ENCODE measurements around the gene FBXW5.

The FBXW5 gene

GRCh38 chr9:136943291-136944211 is 987 bp downstream of the FBXW5 start:
- H3K27ac Mint-ChIP-seq: peak overlapping the region; percentile 80
- ATAC-seq (replicated peaks): peak; percentile 44 to 47
- DNase-seq: peak; percentile 35

GRCh38 chr9:136942881-136943230 is 1.7 kb downstream of the FBXW5 start:
- ATAC-seq (replicated peaks) (no peak), DNase-seq (no peak)
- H3K36me3 Mint-ChIP-seq: peaks cover 26 to 36% of the 10 kb centered on the region in 2 donors
- H3K4me3 Mint-ChIP-seq: peak overlapping the region; percentile 32 to 81
- H3K4me1 Mint-ChIP-seq: peaks cover 13 to 22% of the 10 kb centered on the region in 2 donors
- no peaks in the 10 kb centered on the region for H3K27me3 Mint-ChIP-seq
- no peaks in the 10 kb centered on the region for H3K9me3 Mint-ChIP-seq
- no peak overlapping the region for H3K27ac Mint-ChIP-seq

More at GRCh38 chr9:136943291-136944211, 987 bp downstream of the FBXW5 start:
- Mint-ChIP-seq H3K4me1 (peaks cover 12 to 22% of the 10 kb centered on the region in 2 donors), H3K36me3 (peaks cover 23 to 29% of the 10 kb centered on the region in 2 donors), H3K9me3 (no peaks in the 10 kb centered on the region), H3K27me3 (no peaks in the 10 kb centered on the region), H3K4me3 (peak overlapping the region; percentile 81 to 83)

DNA sequence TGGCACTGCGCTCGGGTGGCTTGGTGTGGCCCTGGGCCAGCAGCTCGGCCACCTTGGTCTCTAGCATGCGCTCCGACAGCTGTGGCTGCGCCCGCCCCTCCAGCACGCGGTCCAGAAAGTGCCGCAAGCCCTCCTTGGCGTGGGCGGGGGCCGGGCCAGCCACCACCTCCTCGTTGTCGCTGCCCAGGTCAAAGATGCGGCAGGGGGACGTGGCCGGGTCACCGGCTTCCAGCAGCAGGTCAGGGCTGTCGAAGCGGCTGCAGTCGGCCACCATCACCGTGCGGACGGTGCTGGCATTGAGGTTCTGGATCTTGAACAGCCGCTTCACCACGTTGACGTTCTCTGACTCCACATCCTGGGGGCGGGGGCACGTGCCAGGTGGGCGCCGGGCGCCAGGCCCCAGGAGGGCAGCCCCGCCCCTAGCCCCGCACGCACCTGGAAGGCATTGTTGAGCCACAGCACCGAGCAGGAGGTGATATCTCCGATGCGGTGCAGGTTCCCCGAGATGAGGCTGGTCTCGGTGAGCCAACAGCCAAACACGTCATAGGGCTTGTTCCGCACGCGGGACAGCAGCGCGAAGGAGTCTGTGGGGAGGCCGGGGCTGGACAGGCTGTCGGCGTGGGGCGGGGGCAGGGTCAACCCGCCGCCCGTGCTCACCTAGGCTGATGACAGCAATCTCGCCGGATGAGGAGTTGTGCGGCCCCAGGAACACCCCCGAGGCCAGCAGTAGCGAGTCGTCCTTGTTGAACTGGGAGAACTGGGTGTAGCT is 2.2 kb downstream of the FBXW5 start:
- Mint-ChIP-seq H3K27me3 (no peaks in the 10 kb centered on the region), H3K4me3 (peak overlapping the region; percentile 32 to 81), H3K27ac (no peak overlapping the region), H3K36me3 (peaks cover 28 to 41% of the 10 kb centered on the region in 2 donors), H3K4me1 (peaks cover 14 to 17% of the 10 kb centered on the region in 2 donors), H3K9me3 (no peaks in the 10 kb centered on the region)
- ATAC-seq (replicated peaks) (no peak), DNase-seq (no peak)

GRCh38 chr9:136941231-136942111 is 3.1 kb downstream of the FBXW5 start:
- Mint-ChIP-seq H3K4me3 (no peak overlapping the region), H3K27me3 (no peaks in the 10 kb centered on the region), H3K36me3 (peaks cover 33 to 47% of the 10 kb centered on the region in 2 donors), H3K27ac (peak overlapping the region; percentile 56), H3K9me3 (no peaks in the 10 kb centered on the region), H3K4me1 (peaks cover 12 to 13% of the 10 kb centered on the region in 2 donors)
- DNase-seq (no peak), ATAC-seq (replicated peaks) (no peak)

GRCh38 chr9:136940526-136941230 is 3.9 kb downstream of the FBXW5 start:
- H3K4me3 Mint-ChIP-seq: no peak overlapping the region

GRCh38 chr9:136939996-136940525 is 4.5 kb downstream of the FBXW5 start:
- no peak overlapping the region for H3K27ac Mint-ChIP-seq
- peaks cover 12 to 13% of the 10 kb centered on the region in 2 donors for H3K4me1 Mint-ChIP-seq
- ATAC-seq (replicated peaks) (no peak), DNase-seq (no peak)
- peaks cover 36 to 54% of the 10 kb centered on the region in 2 donors for H3K36me3 Mint-ChIP-seq
- no peak overlapping the region for H3K4me3 Mint-ChIP-seq
- no peaks in the 10 kb centered on the region for H3K9me3 Mint-ChIP-seq
- H3K27me3 Mint-ChIP-seq: no peaks in the 10 kb centered on the region

More at GRCh38 chr9:136940526-136941230, 3.9 kb downstream of the FBXW5 start:
- H3K27ac Mint-ChIP-seq: no peak overlapping the region
- peaks cover 12 to 13% of the 10 kb centered on the region in 2 donors for H3K4me1 Mint-ChIP-seq
- ATAC-seq (replicated peaks) (no peak), DNase-seq (no peak)
- no peaks in the 10 kb centered on the region for H3K27me3 Mint-ChIP-seq
- H3K9me3 Mint-ChIP-seq: no peaks in the 10 kb centered on the region
- peaks cover 36 to 51% of the 10 kb centered on the region in 2 donors for H3K36me3 Mint-ChIP-seq

GRCh38 chr9:136939431-136939995 is 5.0 kb downstream of the FBXW5 start:
- ATAC-seq (replicated peaks): no peak
- Mint-ChIP-seq H3K9me3 (no peaks in the 10 kb centered on the region), H3K4me3 (no peak overlapping the region), H3K36me3 (peaks cover 38 to 57% of the 10 kb centered on the region in 2 donors), H3K27me3 (no peaks in the 10 kb centered on the region), H3K4me1 (peaks cover 7 to 10% of the 10 kb centered on the region in 2 donors), H3K27ac (no peak overlapping the region)
- DNase-seq: no peak

DNA sequence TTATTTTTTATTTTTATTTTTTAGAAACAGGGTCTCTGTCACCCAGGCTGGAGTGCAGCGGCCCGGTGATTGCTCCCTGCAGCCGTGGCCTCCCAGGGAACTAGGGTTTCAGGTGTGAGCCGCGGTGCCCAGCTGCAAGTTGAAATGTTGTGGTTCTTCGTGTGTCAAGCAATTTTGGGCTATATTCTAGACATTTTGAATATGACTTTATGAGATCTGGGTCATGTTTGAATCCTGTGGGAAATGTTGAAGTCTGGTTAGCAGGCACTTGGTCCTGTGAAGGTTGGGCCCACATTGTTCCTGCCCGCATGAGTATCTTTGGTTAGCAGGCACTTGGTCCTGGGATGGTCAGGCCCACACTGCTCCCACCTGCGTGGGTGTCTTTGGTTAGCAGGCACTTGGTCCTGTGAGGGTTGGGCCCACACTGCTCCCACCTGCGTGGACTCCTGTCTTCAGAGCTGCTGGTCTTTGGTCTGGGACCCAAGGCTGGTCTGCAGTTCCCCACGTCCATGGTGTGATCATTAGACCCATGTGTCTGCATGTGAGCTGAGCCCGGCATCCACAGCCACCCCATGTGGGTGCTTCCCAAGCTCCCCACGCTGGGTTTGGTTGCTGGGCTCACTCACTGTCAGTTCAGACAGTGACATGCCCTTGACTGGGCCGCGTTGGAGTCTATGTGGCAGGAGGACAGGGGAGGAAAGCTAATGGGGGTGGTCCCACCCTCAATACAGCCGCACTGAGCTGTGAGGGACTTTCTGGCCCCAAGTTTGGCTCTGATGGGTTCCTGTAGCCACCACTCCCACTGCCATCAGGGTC is 7.1 kb downstream of the FBXW5 start:
- Mint-ChIP-seq H3K36me3 (peaks cover 47 to 66% of the 10 kb centered on the region in 2 donors), H3K27me3 (no peaks in the 10 kb centered on the region), H3K27ac (no peak overlapping the region), H3K4me3 (no peak overlapping the region), H3K4me1 (peaks cover 15 to 16% of the 10 kb centered on the region in 2 donors), H3K9me3 (no peaks in the 10 kb centered on the region)
- DNase-seq (no peak), ATAC-seq (replicated peaks) (no peak)

DNA sequence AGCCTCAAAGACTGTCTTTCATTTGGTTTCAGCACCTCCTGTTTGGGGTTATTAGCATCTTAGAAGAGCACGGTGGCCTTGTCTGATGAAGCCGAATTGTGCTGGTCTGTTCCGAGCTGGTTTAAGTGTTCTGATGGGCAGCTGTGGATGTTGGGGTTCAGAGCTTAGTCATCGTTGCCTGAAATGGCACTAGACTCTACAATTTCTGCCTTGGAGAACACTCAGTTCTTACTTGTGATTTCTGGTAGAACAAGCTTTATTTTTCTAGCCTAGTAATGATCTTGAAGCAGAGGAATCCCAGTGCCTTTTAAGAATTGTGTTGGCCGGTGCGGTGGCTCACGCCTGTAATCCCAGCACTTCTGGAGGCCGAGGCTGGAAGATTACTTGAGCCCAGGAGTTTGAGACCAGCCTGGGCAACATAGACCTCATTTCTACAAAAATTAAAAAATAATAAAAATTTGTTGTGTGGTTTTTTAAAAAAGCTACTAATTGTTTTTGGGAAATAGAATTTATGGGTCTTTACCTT is 7.8 kb downstream of the FBXW5 start:
- Mint-ChIP-seq H3K27ac (no peak overlapping the region), H3K36me3 (peaks cover 47 to 65% of the 10 kb centered on the region in 2 donors), H3K4me1 (peaks cover 20 to 21% of the 10 kb centered on the region in 2 donors), H3K4me3 (no peak overlapping the region), H3K27me3 (no peaks in the 10 kb centered on the region), H3K9me3 (no peaks in the 10 kb centered on the region)
- ATAC-seq (replicated peaks) (no peak), DNase-seq (no peak)

DNA sequence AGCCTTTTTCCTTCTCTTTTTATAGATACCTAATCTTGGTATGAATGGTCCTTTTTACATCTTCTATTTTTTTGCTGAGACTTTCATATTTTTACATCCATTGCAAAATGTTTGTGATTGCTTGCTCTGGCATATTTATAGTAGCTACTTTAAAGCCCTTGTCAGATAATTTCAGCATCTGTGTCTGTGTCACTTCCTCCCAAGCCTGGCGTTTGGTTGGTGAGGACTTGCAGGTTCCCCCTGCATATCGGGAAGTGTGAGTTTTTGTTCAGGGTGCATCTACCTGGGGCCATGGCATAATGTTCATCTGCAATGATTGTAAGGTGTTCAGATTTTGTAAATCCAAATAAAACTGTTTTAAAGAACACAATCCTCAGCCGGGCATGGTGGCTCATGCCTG is 8.9 kb downstream of the FBXW5 start:
- Mint-ChIP-seq H3K4me3 (no peak overlapping the region), H3K9me3 (no peaks in the 10 kb centered on the region), H3K27me3 (no peaks in the 10 kb centered on the region), H3K36me3 (peaks cover 45 to 66% of the 10 kb centered on the region in 2 donors), H3K27ac (no peak overlapping the region), H3K4me1 (peaks cover 21 to 30% of the 10 kb centered on the region in 2 donors)
- no peak for ATAC-seq (replicated peaks)
- DNase-seq: no peak

DNA sequence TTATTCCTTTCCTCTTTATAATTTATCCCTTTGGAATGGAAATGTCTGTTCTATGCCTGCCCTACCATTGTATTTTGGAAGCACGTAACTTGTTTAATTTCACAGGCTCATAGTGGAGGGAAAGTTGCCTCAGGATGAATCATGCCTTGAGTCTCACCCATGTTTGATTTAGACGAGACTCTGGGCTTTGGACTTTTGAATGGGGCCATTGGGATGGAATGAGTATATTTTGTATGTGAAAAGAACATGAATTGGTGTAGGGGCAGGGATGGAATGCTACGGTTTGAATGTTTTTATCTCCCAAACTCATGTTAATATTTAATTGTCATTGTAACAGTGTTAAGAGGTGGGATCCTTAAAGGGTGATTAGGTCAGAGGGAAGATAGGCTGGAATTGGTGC is 10.3 kb downstream of the FBXW5 start:
- DNase-seq (no peak), ATAC-seq (replicated peaks) (no peak)
- Mint-ChIP-seq H3K27ac (no peak overlapping the region), H3K4me3 (no peak overlapping the region), H3K36me3 (peaks cover 44 to 70% of the 10 kb centered on the region in 2 donors), H3K27me3 (no peaks in the 10 kb centered on the region), H3K9me3 (no peaks in the 10 kb centered on the region), H3K4me1 (peaks cover 24 to 30% of the 10 kb centered on the region in 2 donors)

GRCh38 chr9:136931611-136932130 is 12.9 kb downstream of the FBXW5 start:
- DNase-seq (no peak), ATAC-seq (replicated peaks) (peak in 1 of 2 donors; percentile 18)
- Mint-ChIP-seq H3K4me1 (peaks cover 21 to 34% of the 10 kb centered on the region in 2 donors), H3K4me3 (peak overlapping the region in 1 of 2 donors; percentile 52), H3K36me3 (peaks cover 36 to 63% of the 10 kb centered on the region in 2 donors), H3K27me3 (no peaks in the 10 kb centered on the region), H3K9me3 (no peaks in the 10 kb centered on the region), H3K27ac (peak overlapping the region; percentile 93)

All from stimulated activated naive B cell treated with anti-CD40 and anti-IgM and Interleukin-4, amounts not matched to agents 10 μg/mL and 1 μg/mL and 100 μg/mL, for 72 hours (primary cell).